HT-29 (cell line): Measurements from ENCODE around the gene KRTAP5-9. TPM values are rescaled to one million over a fixed set of nuclear protein-coding genes. Genes with fewer than 3 reads are reported as not detected.
"Not testable (repeated sequence)": the region's sequence is repeated elsewhere in the genome, so short reads cannot be mapped to it uniquely, and the experiment has no call there.

Source experiments
- DNase-seq: peaks from one replicate; pipeline ENCODE4 v3.0.0-alpha.2; 2015; ENCODE audit warnings: low spot score
- total RNA-seq: library from RNA; depleted of rRNA; stranded (reverse); fragments of >200 nt; shearing (Covaris generic); gene quantifications from 2 replicates; pipeline ENCODE4 v1.2.3, GENCODE V29; 2014; rRNA removed

KRTAP5-9 gene
- total RNA-seq = not detected in 2 replicates

- no peak for DNase-seq
Observed at GRCh38 chr11:71548120-71548519, at the start of gene KRTAP5-9. KRTAP5-9 (plus strand) TSS chr11:71548420; CDS start chr11:71548658, 238 bp downstream.

GRCh38 chr11:71499125-71499524 lies 49.1 kb upstream of the KRTAP5-9 start:
- DNase-seq = no peak

- no peak for DNase-seq
Observed at GRCh38 chr11:71499546-71499945, 48.7 kb upstream of the KRTAP5-9 start.

GRCh38 chr11:71500601-71501021 lies 47.6 kb upstream of the KRTAP5-9 start:
- peak; percentile 10 for DNase-seq

- no peak for DNase-seq
Observed at GRCh38 chr11:71501071-71501985, 46.9 kb upstream of the KRTAP5-9 start.

GRCh38 chr11:71502026-71502425 lies 46.2 kb upstream of the KRTAP5-9 start:
- DNase-seq = no peak

- no peak for DNase-seq
Observed at GRCh38 chr11:71502871-71503435, 45.3 kb upstream of the KRTAP5-9 start.

GRCh38 chr11:71504531-71504930 lies 43.7 kb upstream of the KRTAP5-9 start:
- DNase-seq = peak; percentile 43

GRCh38 chr11:71505001-71505400 lies 43.2 kb upstream of the KRTAP5-9 start:
- DNase-seq = no peak

GRCh38 chr11:71505781-71506180 lies 42.4 kb upstream of the KRTAP5-9 start:
- no peak for DNase-seq

- DNase-seq = no peak
Observed at GRCh38 chr11:71507102-71507501, 41.1 kb upstream of the KRTAP5-9 start.

GRCh38 chr11:71518506-71519471 lies 29.4 kb upstream of the KRTAP5-9 start:
- no peak for DNase-seq

- DNase-seq = no peak
Observed at GRCh38 chr11:71519546-71519945, 28.7 kb upstream of the KRTAP5-9 start.

- DNase-seq = no peak
Observed at GRCh38 chr11:71525188-71525937, 22.9 kb upstream of the KRTAP5-9 start.

- DNase-seq = no peak
Observed at GRCh38 chr11:71525938-71526495, 22.2 kb upstream of the KRTAP5-9 start.

- DNase-seq = not testable (repeated sequence)
Observed at GRCh38 chr11:71526796-71527575, 21.2 kb upstream of the KRTAP5-9 start, which contains the start of gene KRTAP5-7. KRTAP5-7 (plus strand) TSS chr11:71527267; CDS start chr11:71527301, 34 bp downstream.

GRCh38 chr11:71527576-71528210 lies 20.5 kb upstream of the KRTAP5-9 start:
- no peak for DNase-seq

- DNase-seq = no peak
Observed at GRCh38 chr11:71530602-71531001, 17.6 kb upstream of the KRTAP5-9 start.

- no peak for DNase-seq
Observed at GRCh38 chr11:71532036-71532610, 16.1 kb upstream of the KRTAP5-9 start.
